ENCODE measurements around the gene TMEM14C.

DNA sequence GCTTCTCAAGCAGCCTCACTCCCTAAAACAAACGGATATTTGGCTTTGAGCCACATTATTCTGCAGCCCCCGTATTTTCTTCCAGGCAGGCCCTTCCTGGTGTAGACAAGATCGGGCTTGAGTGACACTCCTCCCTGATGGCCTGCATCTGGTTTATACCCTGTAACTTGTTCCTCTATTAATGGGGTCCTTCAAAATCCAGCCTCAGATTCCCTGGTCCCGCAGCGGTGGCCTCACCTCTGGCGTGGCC is 375 bp upstream of the TMEM14C start:
- TF ChIP-seq CTCF (IDR thresholded peaks at IDR 0.05) (no peak), POLR2A (IDR thresholded peaks at IDR 0.05) (no peak), POLR2AphosphoS5 (IDR thresholded peaks at IDR 0.05) (no peak)

Measured in prostate gland (tissue), 2 donors.